ENCODE results near the gene BGLAP.
"Not testable (repeated sequence)": the region's sequence is repeated elsewhere in the genome, so short reads cannot be mapped to it uniquely, and the experiment has no call there.

Gene BGLAP

DNA sequence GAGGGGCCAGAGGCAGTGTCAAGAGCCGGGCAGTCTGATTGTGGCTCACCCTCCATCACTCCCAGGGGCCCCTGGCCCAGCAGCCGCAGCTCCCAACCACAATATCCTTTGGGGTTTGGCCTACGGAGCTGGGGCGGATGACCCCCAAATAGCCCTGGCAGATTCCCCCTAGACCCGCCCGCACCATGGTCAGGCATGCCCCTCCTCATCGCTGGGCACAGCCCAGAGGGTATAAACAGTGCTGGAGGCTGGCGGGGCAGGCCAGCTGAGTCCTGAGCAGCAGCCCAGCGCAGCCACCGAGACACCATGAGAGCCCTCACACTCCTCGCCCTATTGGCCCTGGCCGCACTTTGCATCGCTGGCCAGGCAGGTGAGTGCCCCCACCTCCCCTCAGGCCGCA, at the start of gene BGLAP:
Gene BGLAP, plus strand, starts transcription at position 259 of the 400 bp plus-strand sequence. Its CDS starts 48 bp downstream, at position 307.
- DNase-seq = no peak

GRCh38 chr1:156193208-156193487, 48.8 kb upstream of the BGLAP start:
- DNase-seq = no peak

- peak; percentile 95 for DNase-seq
Measured at GRCh38 chr1:156193488-156194299, 48.3 kb upstream of the BGLAP start, which contains the start of gene SLC25A44. Gene SLC25A44 (plus strand): TSS chr1:156194104. CDS start chr1:156199848, 5,744 bp downstream.

DNA sequence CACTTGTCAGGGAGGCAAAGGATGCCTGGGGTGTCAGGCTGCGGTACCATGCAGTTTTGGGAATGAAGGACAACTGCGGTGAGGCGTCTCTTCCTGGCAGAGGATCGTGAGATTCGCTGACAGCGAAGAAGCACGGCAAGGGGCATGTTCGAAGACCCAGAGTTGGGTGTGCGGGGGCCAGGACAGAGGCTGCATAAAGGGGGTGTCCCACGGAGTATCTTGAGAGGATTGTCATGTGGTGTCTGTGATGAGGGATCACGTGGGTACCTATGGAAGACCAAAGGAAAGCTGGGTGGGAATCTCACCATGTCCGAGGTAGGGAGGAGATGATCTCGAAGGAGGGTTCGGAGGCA, 47.7 kb upstream of the BGLAP start:
- no peak for DNase-seq

- DNase-seq = no peak
Measured at GRCh38 chr1:156195853-156196252, 46.1 kb upstream of the BGLAP start.

DNA sequence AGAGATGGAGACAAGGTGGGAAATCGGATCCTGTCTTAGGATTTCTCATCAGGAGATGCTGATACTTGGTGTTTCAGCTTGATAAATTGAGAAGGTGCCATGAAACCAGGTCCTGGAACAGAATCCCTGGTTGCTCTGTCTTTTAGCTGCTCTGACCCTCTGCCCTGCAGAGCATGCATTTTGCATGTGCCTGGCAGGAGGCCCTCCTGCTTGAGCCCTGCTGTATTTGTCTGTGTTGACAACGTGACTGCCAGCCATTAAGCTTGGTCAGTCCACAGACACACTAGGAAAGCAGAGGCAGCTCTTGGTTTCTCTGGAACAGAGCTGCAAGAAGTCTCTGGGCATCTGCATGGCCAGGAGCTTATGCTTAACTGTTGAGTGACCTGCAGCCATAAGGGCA, 45.5 kb upstream of the BGLAP start:
- DNase-seq = no peak

DNA sequence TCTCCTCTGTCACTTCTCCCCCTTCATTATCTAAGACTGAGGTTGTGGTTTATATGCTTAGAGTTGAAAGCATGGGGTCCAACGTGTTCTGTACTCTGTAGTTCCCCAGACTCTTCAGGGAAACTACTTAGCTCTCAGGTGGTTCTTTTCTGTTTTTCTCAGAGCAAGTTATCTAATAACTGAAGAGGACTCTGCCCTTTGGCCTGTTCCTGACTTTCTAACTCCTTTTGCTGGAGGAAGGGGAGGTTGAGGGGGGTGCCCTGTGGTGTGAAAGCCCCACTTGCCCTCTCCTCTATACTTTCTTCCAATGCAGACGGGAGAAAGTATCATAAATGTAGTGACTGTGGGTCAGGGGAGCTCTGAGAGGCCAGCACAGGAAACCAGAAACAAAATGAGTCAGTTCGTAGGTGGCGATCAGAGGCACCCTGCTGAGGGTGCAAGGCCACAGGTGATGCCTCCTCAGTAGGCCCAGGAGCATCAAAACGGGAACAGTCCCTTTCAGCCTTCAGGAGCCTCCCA, 43.1 kb upstream of the BGLAP start:
- no peak for DNase-seq

GRCh38 chr1:156200044-156200443, 41.9 kb upstream of the BGLAP start:
- DNase-seq = no peak

- DNase-seq = no peak
Measured at GRCh38 chr1:156203331-156203730, 38.7 kb upstream of the BGLAP start.

DNA sequence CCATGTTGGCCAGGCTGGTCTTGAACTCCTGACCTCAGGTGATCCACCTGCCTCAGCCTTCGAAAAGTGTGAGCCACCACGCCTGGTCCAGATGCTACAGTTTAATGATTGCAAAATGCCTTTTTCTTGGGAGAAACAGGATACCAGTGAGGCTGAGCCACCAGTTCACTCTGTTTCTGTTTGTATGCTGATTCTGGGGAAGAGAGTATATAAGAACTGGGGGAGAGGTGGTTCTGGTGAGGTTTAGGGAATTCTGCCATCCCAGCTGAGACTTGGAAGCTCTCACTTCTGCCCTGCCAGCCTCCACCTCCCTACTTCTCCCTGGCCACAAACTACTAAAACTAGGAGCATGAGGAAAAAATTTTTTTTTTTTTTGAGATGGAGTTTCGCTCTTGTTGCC, 37.3 kb upstream of the BGLAP start:
- DNase-seq = no peak

- no peak for DNase-seq
Measured at GRCh38 chr1:156211243-156211642, 30.7 kb upstream of the BGLAP start.

GRCh38 chr1:156212130-156212529, 29.9 kb upstream of the BGLAP start:
- no peak for DNase-seq

DNA sequence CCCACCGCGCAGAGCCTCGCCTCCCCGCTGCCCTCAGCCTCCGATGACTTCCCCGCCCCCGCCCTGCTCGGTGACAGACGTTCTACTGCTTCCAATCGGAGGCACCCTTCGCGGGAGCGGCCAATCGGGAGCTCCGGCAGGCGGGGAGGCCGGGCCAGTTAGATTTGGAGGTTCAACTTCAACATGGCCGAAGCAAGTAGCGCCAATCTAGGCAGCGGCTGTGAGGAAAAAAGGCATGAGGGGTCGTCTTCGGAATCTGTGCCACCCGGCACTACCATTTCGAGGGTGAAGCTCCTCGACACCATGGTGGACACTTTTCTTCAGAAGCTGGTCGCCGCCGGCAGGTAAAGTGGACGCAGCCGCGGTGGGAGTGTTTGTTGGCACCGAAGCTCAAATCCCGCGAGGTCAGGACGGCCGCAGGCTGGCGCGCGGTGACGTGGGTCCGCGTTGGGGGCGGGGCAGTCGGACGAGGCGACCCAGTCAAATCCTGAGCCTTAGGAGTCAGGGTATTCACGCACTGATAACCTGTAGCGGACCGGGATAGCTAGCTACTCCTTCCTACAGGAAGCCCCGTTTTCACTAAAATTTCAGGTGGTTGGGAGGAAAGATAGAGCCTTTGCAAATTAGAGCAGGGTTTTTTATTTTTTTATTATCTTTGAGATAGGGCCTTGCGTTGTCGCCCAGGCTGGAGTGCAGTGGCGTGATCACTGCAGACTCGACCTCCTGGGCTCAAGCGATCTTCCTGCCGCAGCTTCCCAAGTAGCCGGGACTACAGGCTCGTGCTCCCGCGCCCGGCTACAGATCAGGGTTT, 28.9 kb upstream of the BGLAP start, which contains the start of gene PMF1:
Gene PMF1, plus strand, starts transcription at position 175 of the 811 bp plus-strand sequence. Its CDS starts 9 bp downstream, at position 184.
- peak; percentile 95 for DNase-seq

GRCh38 chr1:156213644-156213966, 28.4 kb upstream of the BGLAP start:
- DNase-seq = no peak

GRCh38 chr1:156214024-156214748, 27.8 kb upstream of the BGLAP start:
- DNase-seq = no peak

GRCh38 chr1:156216361-156217086, 25.5 kb upstream of the BGLAP start:
- not testable (repeated sequence) for DNase-seq

DNA sequence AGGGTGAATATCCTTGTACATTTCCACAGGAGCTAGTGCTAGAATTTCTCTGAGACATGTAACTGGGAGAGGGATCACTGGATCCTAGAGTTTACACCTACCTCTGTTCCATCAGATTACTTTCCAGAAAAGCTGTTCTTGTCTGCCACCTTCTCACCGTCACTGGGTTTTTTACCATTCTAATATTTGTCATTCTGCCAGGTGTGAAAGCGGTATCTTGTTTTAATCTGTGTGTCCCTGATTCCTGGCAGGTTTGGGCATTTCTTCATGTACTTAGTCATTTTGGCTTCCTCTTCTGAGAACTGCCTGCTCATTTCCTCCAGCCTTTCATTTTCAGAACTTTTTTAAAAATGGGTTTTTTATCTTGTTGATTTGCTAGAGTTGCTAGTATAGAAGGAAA, 24.1 kb upstream of the BGLAP start:
- no peak for DNase-seq

- no peak for DNase-seq
Measured at GRCh38 chr1:156220226-156220625, 21.8 kb upstream of the BGLAP start.

GRCh38 chr1:156221986-156222692, 19.8 kb upstream of the BGLAP start:
- DNase-seq = no peak

DNA sequence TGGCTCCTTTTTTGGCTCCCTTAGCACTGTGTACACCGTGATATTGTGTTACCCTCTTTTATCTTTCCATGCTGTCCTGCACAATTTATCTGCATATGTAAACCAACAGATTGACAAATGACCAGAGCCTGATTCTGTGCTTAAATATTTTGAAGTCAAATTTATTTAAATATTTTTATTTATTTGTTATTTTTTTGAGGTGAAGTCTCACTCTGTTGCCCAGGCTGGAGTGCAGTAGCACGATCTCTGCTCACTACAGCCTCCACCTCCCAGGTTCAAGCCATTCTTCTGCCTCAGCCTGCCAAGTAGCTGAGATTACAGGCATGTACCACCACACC, 16.3 kb upstream of the BGLAP start:
- DNase-seq = no peak

DNA sequence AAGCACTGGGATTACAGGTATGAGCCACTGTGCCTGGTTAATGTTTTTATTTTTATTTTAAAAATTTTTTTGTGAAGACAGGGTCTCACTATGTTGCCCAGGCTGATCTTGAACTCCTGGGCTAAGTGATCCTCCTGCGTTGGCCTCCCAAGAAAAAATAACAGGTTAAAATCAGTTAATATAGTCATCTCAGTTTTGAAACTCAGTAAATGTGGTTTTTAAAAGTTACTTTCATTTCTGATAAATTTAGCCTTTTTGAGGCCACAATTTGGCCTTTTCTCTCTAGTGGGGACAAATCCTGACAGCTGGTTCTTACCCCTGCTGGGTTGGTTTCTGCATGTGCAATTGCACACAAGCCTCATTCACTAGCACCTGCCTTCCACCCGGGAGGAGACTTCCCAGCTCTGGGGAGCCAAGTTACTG, 15.9 kb upstream of the BGLAP start:
- no peak for DNase-seq

DNA sequence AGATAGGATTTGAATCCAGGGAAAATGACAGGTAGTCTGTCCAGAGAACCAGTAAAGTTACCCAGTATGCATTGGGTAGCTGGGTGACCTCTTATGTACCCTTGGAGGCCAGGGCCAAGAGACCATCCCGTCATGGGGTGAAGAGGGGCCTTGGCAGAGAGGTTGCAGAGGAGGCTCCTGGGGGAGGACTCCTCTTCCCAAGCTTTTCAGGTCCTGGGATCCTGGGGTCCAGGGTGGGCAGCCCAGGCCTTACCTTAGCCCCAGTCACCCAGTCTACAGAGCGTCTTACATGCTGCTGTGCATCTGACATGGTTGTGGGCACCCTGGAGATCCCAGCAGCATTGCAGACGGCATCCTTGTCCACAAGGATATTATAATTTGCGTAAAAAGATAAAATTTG, 15.2 kb upstream of the BGLAP start:
- no peak for DNase-seq

Data from activated T-cell treated with anti-CD3 and anti-CD28 coated beads, Interleukin-2, amount 50 U/mL, for 1 hour (primary cell).